A673 (cell line): ENCODE data around the gene SARNP. TPM values are rescaled to one million over a fixed set of nuclear protein-coding genes. Genes with fewer than 3 reads are reported as not detected.

Source experiments
- BruUV-seq: library from RNA; stranded (reverse); fragments of 400-500 nt; replicated peaks from 2 replicates; lab custom pipeline; 2021; lab: Mats Ljungman, UMichigan
- CTCF ChIA-PET: fragments of 300-600 bp; sonication (Branson Sonifier 250); formaldehyde crosslinking; loops from one replicate; lab custom pipeline; 2022; ENCODE audit warnings: antibody characterized with exemption; lab: Charles Lee
- POLR2A ChIA-PET: fragments of 300-600 bp; sonication (Branson Sonifier 250); formaldehyde crosslinking; loops from one replicate; lab custom pipeline; 2022; ENCODE audit warnings: antibody characterized with exemption; ENCODE audit not compliant: low non-redundant PET; lab: Charles Lee
- DNase-seq: peaks from one replicate; pipeline ENCODE4 v3.0.0-alpha.2; 2015; ENCODE audit warnings: low spot score
- H3K27ac ChIP-seq: fragments of 200-600 bp; sonication (generic); 2 replicates; pipeline ENCODE4 v1.5.1; 2016; ENCODE audit warnings: mixed run types, low read depth, mild to moderate bottlenecking, mixed read lengths, antibody characterized with exemption, low read length; ENCODE audit not compliant: poor library complexity, severe bottlenecking
- H3K27me3 ChIP-seq: fragments of 200-600 bp; sonication (generic); replicated peaks from 2 replicates; pipeline ENCODE4 v1.6.1; 2017; ENCODE audit warnings: mixed run types, low read depth, mild to moderate bottlenecking, mixed read lengths, antibody characterized with exemption, low read length; ENCODE audit not compliant: insufficient read depth, poor library complexity
- H3K36me3 ChIP-seq: fragments of 200-600 bp; sonication (generic); 2 replicates; pipeline ENCODE4 v1.6.1; 2016; ENCODE audit warnings: mixed run types, mild to moderate bottlenecking, mixed read lengths, antibody characterized with exemption, low read length; ENCODE audit not compliant: insufficient read depth, poor library complexity, severe bottlenecking
- H3K4me1 ChIP-seq: fragments of 200-600 bp; sonication (generic); 2 replicates; pipeline ENCODE4 v1.6.1; 2017; ENCODE audit warnings: mixed run types, mild to moderate bottlenecking, mixed read lengths, antibody characterized with exemption, low read length; ENCODE audit not compliant: insufficient read depth, poor library complexity, severe bottlenecking
- H3K4me3 ChIP-seq: fragments of 200-600 bp; sonication (generic); 2 replicates; pipeline ENCODE4 v1.5.1; 2016; ENCODE audit warnings: low read depth, mixed run types, mild to moderate bottlenecking, mixed read lengths, low read length; ENCODE audit not compliant: poor library complexity, severe bottlenecking
- H3K9me3 ChIP-seq: fragments of 200-600 bp; sonication (generic); 2 replicates; pipeline ENCODE4 v1.6.1; 2016; ENCODE audit warnings: mixed run types, low read depth, mild to moderate bottlenecking, mixed read lengths, antibody characterized with exemption, low read length; ENCODE audit not compliant: poor library complexity, severe bottlenecking
- EZH2 ChIP-seq: fragments of 200-600 bp; sonication (generic); IDR thresholded peaks from 2 replicates; pipeline ENCODE4 v1.6.1; 2017; ENCODE audit warnings: borderline replicate concordance, low read depth, mild to moderate bottlenecking, mixed read lengths, antibody characterized with exemption, low read length; ENCODE audit not compliant: poor library complexity, severe bottlenecking
- intact Hi-C: fragments of 100-400 bp; cut with micrococcal nuclease; formaldehyde crosslinking; loops from one replicate; pipeline ENCODE4 v1.10.0; 2022; ENCODE audit not compliant: unreplicated experiment
- total RNA-seq: library from RNA; stranded (reverse); gene quantifications from 2 replicates; pipeline ENCODE4 v1.2.3, GENCODE V29; 2021
- TF ChIP-seq, protein P1 (sequence below): fragments of 300-800, 200-600 bp; sonication (generic); conservative IDR thresholded peaks from 2 replicates; pipeline ENCODE4 v1.5.1; 2017; ENCODE audit warnings: low read depth, mild to moderate bottlenecking, antibody characterized with exemption, low read length, moderate library complexity, mixed read lengths

SARNP gene
- total RNA-seq, 1 experiment from 2014 or later = 104 TPM

- Histone ChIP-seq H3K9me3 (no peaks in the 10 kb centered on the region), H3K36me3 (no peaks in the 10 kb centered on the region), H3K4me3 (peak overlapping the region; percentile 99), H3K4me1 (peaks cover 2% of the 10 kb centered on the region), H3K27ac (peak overlapping the region; percentile 95), H3K27me3 (no peaks in the 10 kb centered on the region)
- CTCF ChIA-PET = no interaction called here
- intact Hi-C loops = loop anchor here (2.0 kb wide), 1 partner anchor 95 kb away; the partner anchor contains the start of gene PYM1
- no TSS peak for BruUV-seq
- no peak for DNase-seq
- TF ChIP-seq, protein P1, sequence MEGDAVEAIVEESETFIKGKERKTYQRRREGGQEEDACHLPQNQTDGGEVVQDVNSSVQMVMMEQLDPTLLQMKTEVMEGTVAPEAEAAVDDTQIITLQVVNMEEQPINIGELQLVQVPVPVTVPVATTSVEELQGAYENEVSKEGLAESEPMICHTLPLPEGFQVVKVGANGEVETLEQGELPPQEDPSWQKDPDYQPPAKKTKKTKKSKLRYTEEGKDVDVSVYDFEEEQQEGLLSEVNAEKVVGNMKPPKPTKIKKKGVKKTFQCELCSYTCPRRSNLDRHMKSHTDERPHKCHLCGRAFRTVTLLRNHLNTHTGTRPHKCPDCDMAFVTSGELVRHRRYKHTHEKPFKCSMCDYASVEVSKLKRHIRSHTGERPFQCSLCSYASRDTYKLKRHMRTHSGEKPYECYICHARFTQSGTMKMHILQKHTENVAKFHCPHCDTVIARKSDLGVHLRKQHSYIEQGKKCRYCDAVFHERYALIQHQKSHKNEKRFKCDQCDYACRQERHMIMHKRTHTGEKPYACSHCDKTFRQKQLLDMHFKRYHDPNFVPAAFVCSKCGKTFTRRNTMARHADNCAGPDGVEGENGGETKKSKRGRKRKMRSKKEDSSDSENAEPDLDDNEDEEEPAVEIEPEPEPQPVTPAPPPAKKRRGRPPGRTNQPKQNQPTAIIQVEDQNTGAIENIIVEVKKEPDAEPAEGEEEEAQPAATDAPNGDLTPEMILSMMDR = no peak
- no peak for TF ChIP-seq EZH2
- POLR2A ChIA-PET = no interaction called here
Measured at GRCh38 chr12:55831447-55831815, 13.9 kb upstream of the SARNP start.

DNA sequence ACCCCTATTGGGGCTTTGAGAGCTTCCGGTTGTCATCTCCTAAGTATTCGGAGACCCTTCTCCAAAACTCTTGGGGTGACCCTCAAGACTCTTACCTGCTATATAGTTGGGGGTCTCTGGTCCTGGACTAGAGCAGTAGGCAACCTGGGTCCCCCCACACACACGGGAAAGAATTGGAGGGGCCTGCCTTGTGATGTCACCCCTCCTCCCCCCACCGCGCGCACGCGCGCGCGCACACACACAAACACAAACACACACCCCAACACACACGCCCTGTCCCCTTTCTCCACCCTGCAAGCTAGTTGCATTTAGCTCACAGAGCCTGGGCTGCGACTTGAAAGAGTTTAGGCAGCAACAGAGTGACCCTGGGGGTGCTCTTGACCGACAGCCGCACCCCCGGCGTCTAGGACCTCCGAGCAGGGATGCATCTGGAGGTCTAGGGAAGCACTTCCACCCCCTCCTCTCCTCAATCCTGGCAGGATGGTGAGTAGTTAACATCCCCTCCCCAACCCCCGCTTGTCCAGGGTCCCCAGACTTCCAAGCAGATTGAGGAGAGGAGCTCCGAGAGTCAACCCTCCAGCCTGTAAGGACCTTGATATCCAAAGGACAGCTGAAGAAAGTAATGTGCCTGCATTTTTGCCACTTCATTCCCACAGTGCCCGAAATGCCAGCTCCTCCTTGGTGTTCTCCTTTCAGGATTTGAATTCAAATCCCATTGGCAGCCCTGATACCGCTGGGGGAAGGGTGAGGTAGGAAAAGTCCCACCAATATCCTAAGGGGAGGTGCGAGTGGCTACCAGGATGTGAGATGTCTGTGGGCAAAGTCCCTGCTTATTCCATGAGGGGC is 13.3 kb upstream of the SARNP start:
- Histone ChIP-seq H3K27ac (peak overlapping the region; percentile 95), H3K9me3 (no peaks in the 10 kb centered on the region), H3K27me3 (no peaks in the 10 kb centered on the region), H3K4me1 (peaks cover 2% of the 10 kb centered on the region), H3K36me3 (no peaks in the 10 kb centered on the region), H3K4me3 (peak overlapping the region; percentile 99)
- ChIA-PET CTCF (no interaction called here), POLR2A (interaction anchor here (0.6 to 1.8 kb wide), 2 partner anchors 13 to 165 kb away, joined by 3 to 15 read pairs; partner anchors contain the start of genes ORMDL2 and SARNP)
- intact Hi-C loops = loop anchor here (2.0 kb wide), 1 partner anchor 96 kb away; the partner anchor contains the start of gene PYM1
- TF ChIP-seq, protein P1 = no peak
- no peak for TF ChIP-seq EZH2
- peak; percentile 77 for DNase-seq
- BruUV-seq = TSS peak; percentile 53

- H3K9me3 ChIP-seq = no peaks in the 10 kb centered on the region
- POLR2A ChIA-PET = interaction anchor here (0.6 to 1.8 kb wide), 4 partner anchors 9 to 1323 kb away, joined by 3 to 28 read pairs (median 9); partner anchors contain the start of genes ORMDL2, RAB5B and SARNP
- H3K36me3 ChIP-seq = no peaks in the 10 kb centered on the region
- peak overlapping the region; percentile 95 for H3K27ac ChIP-seq
- TF ChIP-seq, protein P1 = no peak
- TF ChIP-seq EZH2 = no peak
- BruUV-seq = no TSS peak
- no peaks in the 10 kb centered on the region for H3K27me3 ChIP-seq
- CTCF ChIA-PET = interaction anchor here (0.5 to 0.7 kb wide), 3 partner anchors 57 to 505 kb away, joined by 3 to 5 read pairs (median 4); no protein-coding TSS in a partner anchor
- intact Hi-C loops = loop anchor here (2.0 kb wide), 1 partner anchor 97 kb away; the partner anchor contains the start of gene PYM1
- peak overlapping the region; percentile 99 for H3K4me3 ChIP-seq
- peaks cover 2% of the 10 kb centered on the region for H3K4me1 ChIP-seq
- no peak for DNase-seq
Measured at GRCh38 chr12:55829967-55830600, 12.6 kb upstream of the SARNP start.
